ENCODE results near the gene TPSAB1. TPM values are rescaled to one million over a fixed set of nuclear protein-coding genes. Genes with fewer than 3 reads are reported as not detected.

Gene TPSAB1
- total RNA-seq, 1 experiment from 2014 or later: not detected

- DNase-seq (no peak), ATAC-seq (no peak)
- no peaks in the 10 kb centered on the region for H3K9me2 ChIP-seq (replicated peaks; ENCODE audit: low read length)
- no peak overlapping the region for H3K9ac ChIP-seq (ENCODE audit: low read length)
- H3K79me2 ChIP-seq (ENCODE audit: low read length): no peaks in the 10 kb centered on the region
- H3K27ac ChIP-seq (ENCODE audit: low read length): no peak overlapping the region
- H3K4me2 ChIP-seq (ENCODE audit: low read length): no peak overlapping the region
- no TSS peak for BruUV-seq (replicated peaks)
- H4K20me1 ChIP-seq (ENCODE audit: low read length): no peaks in the 10 kb centered on the region
- H2AFZ ChIP-seq (ENCODE audit: low read length): no peak overlapping the region
- ChIA-PET POLR2A (ENCODE audit: unreplicated experiment) (no interaction called here), CTCF (no interaction called here)
- no peaks in the 10 kb centered on the region for H3K27me3 ChIP-seq (ENCODE audit: low read length)
- no peaks in the 10 kb centered on the region for H3K9me3 ChIP-seq (ENCODE audit: low read length)
- H3F3A ChIP-seq (ENCODE audit: low read length, unreplicated experiment): no peaks in the 10 kb centered on the region
- H3K36me3 ChIP-seq (ENCODE audit: low read depth, low read length): no peaks in the 10 kb centered on the region
- H3K4me1 ChIP-seq (ENCODE audit: insufficient read depth, low read length): no peaks in the 10 kb centered on the region
- TF ChIP-seq EZH2 (IDR thresholded peaks at IDR 0.05; ENCODE audit: low read length, unreplicated experiment) (no peak), CTCF (conservative IDR thresholded peaks at IDR 0.05; ENCODE audit: low read depth, low read length) (no peak), EZH2phosphoT487 (IDR thresholded peaks at IDR 0.05; ENCODE audit: borderline replicate concordance, low read length) (no peak)
- intact Hi-C loops (cut with micrococcal nuclease): no loop called here
- no peak overlapping the region for H3K4me3 ChIP-seq (ENCODE audit: low read length)
Observed at GRCh38 chr16:1276580-1276878, 36.0 kb downstream of the TPSAB1 start.

GRCh38 chr16:1277151-1277598 is 36.7 kb downstream of the TPSAB1 start:
- intact Hi-C loops (cut with micrococcal nuclease): no loop called here
- Histone ChIP-seq H2AFZ (ENCODE audit: low read length) (no peak overlapping the region), H3K36me3 (ENCODE audit: low read depth, low read length) (no peaks in the 10 kb centered on the region), H3K4me2 (ENCODE audit: low read length) (no peak overlapping the region), H3K9me2 (replicated peaks; ENCODE audit: low read length) (no peaks in the 10 kb centered on the region), H3K79me2 (ENCODE audit: low read length) (no peaks in the 10 kb centered on the region), H3F3A (ENCODE audit: low read length, unreplicated experiment) (no peaks in the 10 kb centered on the region), H4K20me1 (ENCODE audit: low read length) (no peaks in the 10 kb centered on the region), H3K9ac (ENCODE audit: low read length) (no peak overlapping the region), H3K4me3 (ENCODE audit: low read length) (no peak overlapping the region), H3K9me3 (ENCODE audit: low read length) (no peaks in the 10 kb centered on the region), H3K4me1 (ENCODE audit: insufficient read depth, low read length) (no peaks in the 10 kb centered on the region), H3K27me3 (ENCODE audit: low read length) (no peaks in the 10 kb centered on the region), H3K27ac (ENCODE audit: low read length) (no peak overlapping the region)
- ChIA-PET CTCF (no interaction called here), POLR2A (ENCODE audit: unreplicated experiment) (no interaction called here)
- no TSS peak for BruUV-seq (replicated peaks)
- ATAC-seq (no peak), DNase-seq (no peak)
- TF ChIP-seq CTCF (conservative IDR thresholded peaks at IDR 0.05; ENCODE audit: low read depth, low read length) (no peak), EZH2phosphoT487 (IDR thresholded peaks at IDR 0.05; ENCODE audit: borderline replicate concordance, low read length) (no peak), EZH2 (IDR thresholded peaks at IDR 0.05; ENCODE audit: low read length, unreplicated experiment) (no peak)

GRCh38 chr16:1277617-1278282 is 37.2 kb downstream of the TPSAB1 start:
- TF ChIP-seq EZH2 (IDR thresholded peaks at IDR 0.05; ENCODE audit: low read length, unreplicated experiment) (no peak), EZH2phosphoT487 (IDR thresholded peaks at IDR 0.05; ENCODE audit: borderline replicate concordance, low read length) (no peak), CTCF (conservative IDR thresholded peaks at IDR 0.05; ENCODE audit: low read depth, low read length) (no peak)
- intact Hi-C loops (cut with micrococcal nuclease): no loop called here

More at GRCh38 chr16:1277617-1278282, 37.2 kb downstream of the TPSAB1 start:
- DNase-seq (no peak), ATAC-seq (no peak)
- H3K9me2 ChIP-seq (replicated peaks; ENCODE audit: low read length): no peaks in the 10 kb centered on the region
- H3K9me3 ChIP-seq (ENCODE audit: low read length): no peaks in the 10 kb centered on the region
- no peak overlapping the region for H3K4me3 ChIP-seq (ENCODE audit: low read length)
- H3K79me2 ChIP-seq (ENCODE audit: low read length): no peaks in the 10 kb centered on the region
- no peak overlapping the region for H3K9ac ChIP-seq (ENCODE audit: low read length)
- BruUV-seq (replicated peaks): no TSS peak
- H3F3A ChIP-seq (ENCODE audit: low read length, unreplicated experiment): no peaks in the 10 kb centered on the region
- H3K27ac ChIP-seq (ENCODE audit: low read length): no peak overlapping the region
- H3K36me3 ChIP-seq (ENCODE audit: low read depth, low read length): no peaks in the 10 kb centered on the region
- ChIA-PET CTCF (no interaction called here), POLR2A (ENCODE audit: unreplicated experiment) (no interaction called here)
- no peaks in the 10 kb centered on the region for H4K20me1 ChIP-seq (ENCODE audit: low read length)
- H2AFZ ChIP-seq (ENCODE audit: low read length): no peak overlapping the region
- H3K4me2 ChIP-seq (ENCODE audit: low read length): no peak overlapping the region
- H3K4me1 ChIP-seq (ENCODE audit: insufficient read depth, low read length): no peaks in the 10 kb centered on the region
- H3K27me3 ChIP-seq (ENCODE audit: low read length): no peaks in the 10 kb centered on the region

Data from PC-3 (cell line).